Upper lobe of right lung (tissue), 1 donor: ENCODE results near the gene CLCN1. TPM values are rescaled to one million over a fixed set of nuclear protein-coding genes. Genes with fewer than 3 reads are reported as not detected.

Source experiments
- ATAC-seq: fragments of 200-7000 bp; cut with Tn5 transposase; one replicate; pipeline ENCODE4 v1.9.1; 2020; ENCODE audit warnings: mild to moderate bottlenecking, moderate library complexity
- DNase-seq: peaks from one replicate; pipeline ENCODE4 v3.0.0-alpha.2; 2020
- H3K27ac ChIP-seq: fragments of 200-600 bp; one replicate; pipeline ENCODE4 v1.8.0; 2022
- H3K27me3 ChIP-seq: fragments of 200-600 bp; one replicate; pipeline ENCODE4 v1.8.0; 2022; ENCODE audit warnings: mild to moderate bottlenecking
- H3K36me3 ChIP-seq: fragments of 200-600 bp; one replicate; pipeline ENCODE4 v1.8.0; 2022
- H3K4me1 ChIP-seq: fragments of 200-600 bp; one replicate; pipeline ENCODE4 v1.8.0; 2022
- H3K4me3 ChIP-seq: fragments of 200-600 bp; one replicate; pipeline ENCODE4 v1.8.0; 2022; ENCODE audit warnings: mild to moderate bottlenecking
- H3K9me3 ChIP-seq: fragments of 200-600 bp; one replicate; pipeline ENCODE4 v1.8.0; 2022
- CTCF ChIP-seq: fragments of 200-600 bp; IDR thresholded peaks from one replicate; pipeline ENCODE4 v1.8.0; 2022; ENCODE audit warnings: antibody characterized with exemption
- intact Hi-C: fragments of 100-400 bp; cut with DNase I; formaldehyde crosslinking; loops from one replicate; pipeline ENCODE4 v1.11.0; 2022
- total RNA-seq: library from RNA; stranded (reverse); fragmentation: NEBNext Ultra II Directional; extraction: Animal tissue kit (Norgen Biotek cat#: 25700); gene quantifications from one replicate; pipeline ENCODE4 v1.2.1, GENCODE V29; 2021
- donor health status: DM: no; HTN: yes; CAD: no; lungs with severe emphysema.

Gene CLCN1
- total RNA-seq, 1 donor from 2014 or later: not detected

DNA sequence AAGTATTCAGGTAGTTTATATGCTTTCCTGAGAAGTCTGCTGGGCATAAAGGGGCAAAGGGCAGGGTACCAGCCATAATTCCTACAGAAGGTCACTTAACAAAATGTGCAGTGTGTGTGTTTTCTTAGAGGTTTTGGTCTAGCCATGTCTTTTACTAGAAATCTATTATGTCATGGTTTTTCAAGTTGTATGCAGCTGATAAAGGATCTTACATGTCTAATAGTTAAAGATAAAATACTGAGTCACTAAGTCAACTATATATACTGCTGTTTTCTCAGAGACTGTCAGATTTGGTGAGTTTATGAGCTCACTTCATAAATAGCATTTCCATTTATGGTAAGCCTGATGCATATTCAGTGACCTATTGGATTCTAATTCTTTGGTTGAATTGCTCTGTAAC lies 20.0 kb upstream of the CLCN1 start:
- no peak overlapping the region for H3K27ac ChIP-seq
- no peak for TF ChIP-seq CTCF
- no peak overlapping the region for H3K4me3 ChIP-seq
- no peak for DNase-seq
- H3K36me3 ChIP-seq: peaks cover 91% of the 10 kb centered on the region
- intact Hi-C loops: no loop called here
- no peaks in the 10 kb centered on the region for H3K27me3 ChIP-seq
- ATAC-seq: no peak
- H3K4me1 ChIP-seq: peaks cover 28% of the 10 kb centered on the region
- no peaks in the 10 kb centered on the region for H3K9me3 ChIP-seq

DNA sequence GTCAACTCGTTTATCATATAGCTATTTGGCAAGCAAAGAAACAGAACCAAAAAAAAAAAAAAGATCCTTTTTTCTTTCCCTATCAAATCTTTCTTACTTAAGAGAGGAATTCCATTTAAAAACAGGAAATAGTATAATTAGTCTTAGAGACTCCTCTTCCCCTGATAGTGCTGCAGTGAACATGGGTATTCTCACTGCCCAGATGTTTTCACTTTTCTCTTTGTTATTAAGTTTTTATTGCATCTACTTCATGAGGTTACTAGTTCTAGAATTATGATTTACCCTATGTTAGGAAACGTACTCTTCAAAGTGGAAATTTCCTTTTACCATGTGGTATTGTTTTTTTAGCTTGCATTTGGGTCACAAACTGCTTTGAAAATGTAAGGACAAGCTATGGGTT lies 19.2 kb upstream of the CLCN1 start:
- intact Hi-C loops: no loop called here
- peaks cover 99% of the 10 kb centered on the region for H3K36me3 ChIP-seq
- no peak overlapping the region for H3K27ac ChIP-seq
- H3K4me3 ChIP-seq: no peak overlapping the region
- peaks cover 24% of the 10 kb centered on the region for H3K4me1 ChIP-seq
- no peaks in the 10 kb centered on the region for H3K27me3 ChIP-seq
- no peak for DNase-seq
- H3K9me3 ChIP-seq: no peaks in the 10 kb centered on the region
- ATAC-seq: no peak
- no peak for TF ChIP-seq CTCF

DNA sequence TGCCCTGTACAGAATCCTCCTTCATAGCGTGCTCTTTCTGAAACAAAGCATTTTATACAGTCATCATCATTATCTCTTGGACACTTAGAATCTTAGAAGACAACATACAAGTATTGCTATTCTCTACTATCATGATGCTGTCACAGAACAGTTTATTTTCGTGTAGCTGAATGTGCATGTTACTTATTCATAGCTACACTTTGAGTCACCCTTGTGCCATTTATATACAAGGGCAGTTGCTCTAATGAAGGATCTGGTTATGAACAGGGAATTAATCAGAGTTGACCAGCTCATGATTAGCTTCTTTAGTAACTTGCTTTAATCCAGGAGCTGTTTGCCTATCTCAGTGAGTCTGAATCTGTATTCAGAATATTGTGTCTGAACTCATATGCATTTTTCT lies 16.6 kb upstream of the CLCN1 start:
- TF ChIP-seq CTCF: no peak
- no peak for DNase-seq
- Histone ChIP-seq H3K27ac (no peak overlapping the region), H3K4me1 (peaks cover 24% of the 10 kb centered on the region), H3K9me3 (no peaks in the 10 kb centered on the region), H3K36me3 (peaks cover 98% of the 10 kb centered on the region), H3K27me3 (no peaks in the 10 kb centered on the region), H3K4me3 (no peak overlapping the region)
- ATAC-seq: no peak
- intact Hi-C loops: no loop called here

GRCh38 chr7:143299840-143300239 lies 16.1 kb upstream of the CLCN1 start:
- H3K27ac ChIP-seq: no peak overlapping the region
- H3K4me1 ChIP-seq: peaks cover 24% of the 10 kb centered on the region
- DNase-seq: no peak
- intact Hi-C loops: loop anchor here (10.0 kb wide), 1 partner anchor 55 kb away; no protein-coding TSS in a partner anchor
- peak; percentile 67 for ATAC-seq
- peak; percentile 62 for TF ChIP-seq CTCF
- no peak overlapping the region for H3K4me3 ChIP-seq
- peaks cover 98% of the 10 kb centered on the region for H3K36me3 ChIP-seq
- no peaks in the 10 kb centered on the region for H3K9me3 ChIP-seq
- H3K27me3 ChIP-seq: no peaks in the 10 kb centered on the region

- intact Hi-C loops: loop anchor here (10.0 kb wide), 1 partner anchor 56 kb away; no protein-coding TSS in a partner anchor
- DNase-seq (no peak), ATAC-seq (peak; percentile 92)
- no peak for TF ChIP-seq CTCF
- Histone ChIP-seq H3K36me3 (peaks cover 97% of the 10 kb centered on the region), H3K27ac (peak overlapping the region; percentile 37), H3K4me1 (peaks cover 15% of the 10 kb centered on the region), H3K4me3 (no peak overlapping the region), H3K27me3 (no peaks in the 10 kb centered on the region), H3K9me3 (no peaks in the 10 kb centered on the region)
These were observed 14.7 kb upstream of the CLCN1 start for GRCh38 chr7:143300959-143301935.
